GM19023 (cell line): Measurements from ENCODE around the gene GSG1.

Experiments used
- ATAC-seq: cut with Tn5 transposase; IDR thresholded peaks from one replicate; pipeline ENCODE4 v1.9.1; 2021; ENCODE audit warnings: mild to moderate bottlenecking, moderate library complexity; ENCODE audit not compliant: unreplicated experiment

GSG1 gene

DNA sequence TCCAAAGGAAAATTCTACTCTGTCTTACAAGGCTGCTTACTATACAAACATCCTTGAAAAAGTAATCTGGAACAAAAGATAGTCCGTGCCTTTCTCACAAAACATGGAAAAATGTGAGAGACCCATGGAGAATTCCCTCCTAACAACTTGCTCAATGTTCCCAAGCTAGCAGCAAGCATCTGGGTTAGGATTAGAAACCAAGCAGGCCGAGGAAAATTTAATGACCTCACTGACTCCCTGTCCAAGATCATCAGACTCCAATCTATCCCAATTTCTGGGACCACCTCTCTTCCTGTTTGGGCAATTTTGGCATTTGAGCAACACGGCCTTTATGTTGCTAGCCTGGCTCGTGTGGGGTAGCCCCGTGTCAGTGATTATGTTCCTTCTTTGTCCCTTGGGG, 18.1 kb upstream of the GSG1 start:
- no peak for ATAC-seq

DNA sequence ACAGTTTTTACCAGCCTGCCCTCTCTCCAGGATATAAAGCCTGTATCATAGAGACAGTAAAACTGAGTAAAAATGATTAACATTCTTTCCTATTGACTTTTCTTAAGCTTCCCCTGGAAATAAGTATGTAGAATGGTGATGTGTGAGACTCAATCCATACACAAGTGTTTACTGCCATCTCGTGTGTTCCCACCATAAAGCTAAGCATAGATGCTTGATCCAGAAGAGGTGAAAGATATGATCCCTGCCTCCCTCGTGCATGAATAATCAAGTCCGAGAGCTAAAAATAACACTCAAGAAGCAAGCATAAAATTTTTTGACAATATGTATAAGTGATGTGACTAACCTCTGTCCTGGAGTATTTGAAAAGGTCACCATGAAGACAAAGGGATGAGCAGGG, 16.9 kb upstream of the GSG1 start:
- ATAC-seq, result no peak

DNA sequence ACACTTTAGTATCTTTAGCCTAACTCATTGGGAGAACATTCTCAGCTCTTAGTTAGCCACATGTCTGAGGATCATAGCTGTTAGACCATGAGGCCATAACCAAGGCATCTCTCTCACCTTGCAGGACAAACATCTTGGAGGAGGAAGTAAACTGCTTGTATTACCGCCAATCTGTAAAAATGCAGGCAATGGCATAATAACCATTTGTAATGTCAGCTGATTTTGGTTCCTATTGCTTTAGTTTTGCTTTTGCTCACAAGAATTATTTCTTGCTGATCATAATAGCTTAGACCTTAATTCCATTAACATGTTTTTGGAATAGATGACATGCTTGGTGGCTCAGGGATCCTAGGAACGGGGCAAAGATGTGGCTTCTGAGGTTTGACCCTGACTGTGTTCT, 16.4 kb upstream of the GSG1 start:
- no peak for ATAC-seq

DNA sequence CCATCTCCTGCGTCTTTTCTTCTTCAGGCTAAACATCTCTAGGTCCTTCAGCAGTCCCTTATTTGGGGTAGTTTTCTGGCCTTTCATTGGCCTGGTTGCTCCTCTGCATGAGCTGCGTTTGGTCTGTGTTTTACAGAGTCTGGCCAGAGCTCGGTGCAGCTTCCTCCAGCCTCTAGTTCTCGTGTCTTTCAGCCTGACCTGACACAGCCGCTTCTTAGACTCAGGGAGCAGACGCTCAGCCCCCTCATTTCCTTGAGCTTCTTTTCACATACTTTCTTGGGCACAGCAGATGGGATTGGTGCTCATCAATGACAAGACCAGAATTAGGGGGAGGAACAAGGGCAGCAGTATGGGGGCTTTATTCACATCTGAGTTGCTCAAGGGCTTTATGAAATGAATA, 13.6 kb upstream of the GSG1 start:
- ATAC-seq, result no peak

DNA sequence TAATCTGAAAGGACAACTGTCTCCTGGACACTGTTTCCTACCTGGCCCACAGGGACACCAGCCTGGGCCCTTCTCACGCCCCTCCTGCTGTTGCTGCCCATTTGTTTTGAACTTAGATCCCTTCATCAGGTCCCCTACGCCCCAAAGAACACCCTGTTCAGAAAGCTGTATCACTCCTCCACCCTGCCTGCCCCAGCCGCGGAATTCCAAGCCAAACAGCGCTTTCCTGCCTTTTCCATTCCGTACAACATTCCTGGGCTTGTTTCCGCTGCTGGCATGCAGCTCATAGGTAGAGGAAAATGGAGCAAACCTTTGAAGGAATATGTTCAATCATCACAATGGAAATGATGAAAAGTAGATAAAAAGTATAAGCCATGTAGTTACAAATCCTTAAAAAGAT, 12.8 kb upstream of the GSG1 start:
- no peak for ATAC-seq

DNA sequence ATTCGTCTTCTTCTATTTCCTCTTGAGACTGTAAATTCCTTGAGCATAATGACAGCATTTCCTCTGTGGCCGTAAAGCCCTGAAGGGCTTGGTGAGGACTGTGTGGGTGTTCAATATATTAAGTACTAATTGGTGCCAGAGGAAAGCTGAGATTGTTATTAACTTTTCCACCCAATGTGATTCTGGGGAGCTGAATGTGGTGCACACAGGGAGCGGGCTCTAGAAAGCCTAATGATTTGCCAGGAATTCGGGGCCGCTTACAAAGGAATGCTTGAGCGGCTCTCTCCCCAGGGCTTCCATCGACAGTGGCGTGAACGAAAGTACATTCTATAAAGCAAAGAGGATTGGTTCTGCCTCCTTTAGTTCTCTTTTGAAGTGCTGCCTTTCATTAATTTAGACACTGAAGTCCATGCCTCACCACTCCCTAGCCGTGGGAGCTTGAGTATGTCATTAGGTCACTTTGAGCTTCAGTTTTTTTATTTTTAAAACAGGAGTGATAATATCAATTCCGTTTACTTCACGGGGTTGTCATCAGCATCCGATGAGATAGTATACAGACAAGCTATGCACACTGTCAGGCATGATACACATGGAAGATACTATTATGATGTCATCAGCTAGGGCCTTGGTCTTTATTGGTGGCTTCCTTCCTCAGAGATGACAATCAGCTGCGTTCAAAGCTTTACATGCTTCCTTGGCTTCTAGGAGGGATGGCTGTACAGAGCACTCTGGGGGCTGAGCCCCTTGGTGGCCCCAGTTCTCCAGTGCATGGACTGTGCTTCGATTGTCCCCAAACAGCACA, 11.0 kb upstream of the GSG1 start:
- ATAC-seq, result no peak

DNA sequence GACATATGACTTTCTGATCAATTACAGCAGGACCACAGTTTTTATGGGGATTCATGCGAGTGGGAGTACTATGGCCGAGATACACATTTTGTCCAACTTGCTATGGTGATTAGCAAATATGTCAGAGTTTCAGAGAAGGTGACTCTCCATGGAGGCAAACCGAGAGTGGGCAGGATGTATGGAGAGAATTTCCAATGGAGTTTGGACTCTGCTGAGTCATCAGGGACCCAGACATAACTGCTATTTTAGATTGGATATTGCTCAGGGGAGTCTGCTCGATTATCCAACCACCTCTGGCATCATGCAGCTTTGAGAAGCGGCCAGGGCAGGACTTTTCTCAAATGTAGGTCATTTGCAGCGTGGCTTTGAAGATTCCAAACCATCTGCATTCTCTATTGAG, 9.5 kb upstream of the GSG1 start:
- no peak for ATAC-seq

DNA sequence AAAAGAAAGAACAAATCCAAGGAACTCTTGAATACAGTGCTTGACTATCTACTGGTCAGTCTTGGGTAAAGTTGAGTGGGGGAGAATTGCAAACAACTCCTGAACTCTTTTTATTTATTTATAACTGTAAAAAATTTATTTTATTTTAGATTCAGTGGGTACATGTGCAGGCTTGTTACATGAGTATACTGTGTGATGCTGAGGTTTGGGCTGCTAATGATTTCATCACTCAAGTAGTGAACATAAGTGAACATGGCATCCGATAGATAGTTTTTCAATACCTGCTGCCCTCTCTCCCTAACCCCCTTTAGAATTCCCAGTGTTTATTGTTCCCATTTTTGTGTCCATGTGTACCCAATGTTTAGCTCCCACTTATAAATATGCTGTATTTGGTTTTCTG, 3.2 kb upstream of the GSG1 start:
- no peak for ATAC-seq

DNA sequence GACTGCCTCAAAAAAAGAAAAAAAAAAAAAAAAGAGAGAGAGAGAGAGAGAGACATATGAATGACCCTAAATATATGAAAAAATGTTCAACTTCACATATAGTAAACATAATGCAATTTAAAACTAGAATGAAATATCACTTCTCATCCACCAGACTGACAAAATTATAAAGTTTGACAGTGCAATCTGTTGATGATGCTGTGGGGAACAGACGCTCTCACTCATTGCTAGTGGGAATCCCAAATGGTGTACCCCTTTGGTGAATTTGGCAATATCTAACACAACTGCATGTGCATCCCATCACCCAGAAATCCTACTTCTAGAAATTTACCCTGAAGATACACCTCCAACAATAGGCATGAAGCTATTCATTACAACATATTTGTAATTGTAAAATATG, 2.3 kb upstream of the GSG1 start:
- no peak for ATAC-seq

DNA sequence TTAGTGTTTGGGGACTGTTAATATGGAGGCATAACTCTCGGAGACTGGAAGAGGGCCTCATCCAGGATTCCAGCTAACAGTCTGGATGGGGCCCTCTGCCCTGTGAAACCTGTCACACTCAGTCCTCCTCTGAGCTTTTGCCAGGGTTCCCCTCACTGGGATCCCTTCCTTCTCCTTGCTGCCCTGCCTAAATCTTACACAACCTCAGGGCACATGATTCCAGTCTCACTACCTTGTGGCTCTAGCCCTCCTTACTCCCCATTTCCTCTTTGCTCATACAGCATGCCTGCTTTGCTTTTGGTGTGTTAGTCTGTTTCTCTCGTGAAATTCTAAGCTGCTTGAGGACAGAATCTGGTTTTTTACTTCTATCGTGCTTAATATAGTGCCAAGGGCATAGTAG, 942 bp upstream of the GSG1 start:
- ATAC-seq, result no peak

DNA sequence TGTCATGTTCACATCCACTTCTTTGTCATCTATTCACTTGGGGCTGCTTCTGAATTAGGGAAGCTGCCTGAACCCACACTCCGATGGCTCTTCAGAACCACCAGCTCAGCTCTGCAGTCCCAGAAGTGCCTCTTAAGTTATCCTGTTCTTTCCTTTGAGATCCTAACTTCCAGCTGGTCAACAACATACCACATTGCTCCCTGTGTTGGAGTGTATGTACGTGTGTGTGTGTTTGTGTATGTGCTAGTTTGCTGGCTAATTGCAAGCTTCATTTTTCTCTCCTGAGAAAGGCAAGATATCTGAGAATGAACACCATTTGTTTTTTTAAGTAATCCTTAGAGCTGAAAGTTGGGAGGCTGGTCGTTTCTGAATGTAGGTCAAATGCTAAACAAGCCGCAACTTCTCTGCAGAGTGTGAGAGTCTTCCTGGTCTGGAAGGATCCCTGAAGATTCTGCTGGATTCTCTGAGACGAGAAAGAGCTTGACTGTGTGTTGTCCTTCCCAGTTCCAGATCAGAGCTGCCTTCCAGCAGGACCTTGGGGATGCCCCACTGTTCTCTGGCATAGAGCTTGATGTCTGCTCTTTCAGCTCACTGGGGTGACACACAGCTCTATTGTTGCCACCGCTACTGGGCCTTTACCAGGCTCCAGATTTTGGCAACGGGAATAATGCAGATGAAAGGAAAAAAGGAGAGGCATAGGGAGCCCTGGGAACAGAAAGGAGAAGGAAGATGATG, 839 bp downstream of the GSG1 start:
- ATAC-seq, result no peak

DNA sequence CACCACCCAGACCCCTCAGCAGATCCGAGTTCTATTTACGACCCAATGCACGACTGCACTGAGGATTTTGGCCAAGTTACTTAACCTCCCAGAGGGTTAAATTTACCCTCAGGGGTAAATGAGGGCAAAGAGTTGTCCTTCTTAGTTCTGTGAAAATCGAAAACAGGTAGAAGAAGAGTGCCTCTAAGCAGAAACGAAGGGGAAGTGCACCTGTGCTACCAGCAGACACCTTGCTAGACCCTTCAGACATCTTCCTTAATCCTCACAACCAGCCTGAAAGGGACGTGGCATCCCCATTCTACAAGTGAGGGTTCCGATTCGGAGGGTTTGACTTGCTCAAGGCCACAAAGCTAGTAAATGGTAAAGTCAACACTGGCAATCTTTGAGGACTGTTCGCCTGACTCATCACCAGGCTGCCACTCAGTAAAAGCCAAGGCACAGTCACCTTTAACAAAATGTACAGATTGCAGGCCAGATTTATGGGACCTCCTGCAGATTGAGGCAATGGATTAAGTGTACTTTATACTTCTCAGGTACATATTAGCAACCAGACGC, 1.6 kb downstream of the GSG1 start:
- no peak for ATAC-seq

DNA sequence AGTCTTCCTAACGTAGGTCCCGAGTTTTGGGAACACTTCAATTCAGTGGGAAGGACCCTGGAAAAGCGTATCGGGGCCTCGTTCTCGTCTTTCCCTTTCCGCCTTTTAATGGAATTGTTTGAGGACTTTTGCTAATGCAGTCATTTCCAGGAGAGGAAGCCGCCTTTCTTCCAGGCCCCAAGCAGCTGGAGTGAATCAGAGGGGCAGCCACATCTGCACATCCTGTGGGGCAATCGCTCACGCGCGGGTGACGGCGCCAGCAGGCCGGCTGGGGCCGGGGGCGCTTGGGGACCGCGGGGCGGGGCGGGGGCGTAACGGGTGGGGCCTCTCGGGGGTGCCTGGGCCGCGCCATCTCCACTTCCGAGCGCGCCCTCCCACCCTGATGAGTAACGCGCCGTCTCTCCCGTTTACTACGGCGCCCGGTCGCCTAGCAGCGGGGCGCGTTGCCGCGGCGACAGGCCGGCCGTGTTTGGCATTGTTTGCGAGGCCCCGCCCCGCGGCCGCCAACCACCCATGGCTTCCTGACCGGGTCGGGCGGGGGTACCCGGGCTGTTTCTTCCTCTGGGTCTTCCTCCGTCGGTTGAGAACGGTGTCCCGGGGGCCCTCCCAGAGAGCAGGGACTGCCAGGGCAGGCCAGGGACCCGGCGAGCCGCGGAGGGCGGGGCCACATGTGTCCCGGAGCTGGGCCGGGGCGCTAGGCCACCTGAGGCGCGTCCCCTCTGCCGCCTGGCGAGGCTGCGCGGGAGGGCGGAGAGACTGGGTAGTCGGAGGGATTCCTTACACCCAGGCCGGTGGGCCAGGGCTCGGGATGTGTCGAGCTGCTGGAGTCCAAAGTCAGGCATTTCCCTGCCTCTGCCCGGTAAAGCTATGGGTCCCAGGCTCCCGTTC, 2.3 kb downstream of the GSG1 start:
- peak; percentile 94 for ATAC-seq

DNA sequence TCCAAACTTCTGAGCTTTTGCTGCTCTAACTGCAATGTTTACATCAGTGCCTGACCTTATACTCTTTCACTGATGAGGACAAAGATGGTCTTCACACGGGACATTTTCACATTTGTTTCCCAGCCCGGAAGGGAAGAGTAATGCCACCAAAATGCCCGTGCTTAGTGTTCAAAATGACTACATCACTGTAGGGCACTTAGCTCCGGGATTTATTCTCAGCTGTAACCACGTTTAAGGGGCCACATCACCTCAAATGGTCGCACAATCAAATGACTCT, 2.9 kb downstream of the GSG1 start:
- no peak for ATAC-seq

DNA sequence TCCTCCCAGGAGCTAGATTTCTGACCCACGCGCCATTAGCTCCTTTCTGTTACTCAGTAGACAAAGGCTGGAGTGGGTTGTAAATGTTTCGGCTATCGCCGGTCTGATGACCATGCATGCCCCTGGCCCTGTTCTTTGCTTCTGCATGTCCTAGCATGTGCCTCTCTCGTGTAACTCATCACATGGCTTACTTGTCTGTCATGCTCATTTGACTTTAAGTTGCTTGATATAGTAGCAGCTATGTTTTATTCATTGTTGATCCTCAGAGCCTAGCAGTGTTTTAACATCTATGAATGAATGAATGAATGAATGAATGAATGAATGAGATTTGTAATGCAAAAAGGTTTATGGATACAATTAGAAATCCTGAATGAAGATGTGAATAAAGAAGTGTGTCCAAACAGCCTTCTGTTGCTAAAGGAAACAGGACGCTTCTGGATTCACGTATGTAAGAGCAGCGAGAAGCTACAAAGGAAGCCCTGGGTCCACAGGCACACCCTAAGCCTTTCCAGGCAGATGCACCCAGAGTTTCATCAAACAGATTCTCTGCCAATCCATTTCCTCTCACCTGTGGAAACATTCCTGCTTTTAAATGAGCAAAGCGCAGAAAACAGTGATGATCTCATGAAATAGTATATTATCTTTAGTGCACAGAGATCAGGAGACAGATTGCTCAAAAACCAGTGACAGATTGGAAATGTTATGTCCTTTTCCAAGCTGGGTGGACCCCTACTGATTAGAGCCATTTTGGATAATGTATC, 3.4 kb downstream of the GSG1 start:
- ATAC-seq, result no peak

DNA sequence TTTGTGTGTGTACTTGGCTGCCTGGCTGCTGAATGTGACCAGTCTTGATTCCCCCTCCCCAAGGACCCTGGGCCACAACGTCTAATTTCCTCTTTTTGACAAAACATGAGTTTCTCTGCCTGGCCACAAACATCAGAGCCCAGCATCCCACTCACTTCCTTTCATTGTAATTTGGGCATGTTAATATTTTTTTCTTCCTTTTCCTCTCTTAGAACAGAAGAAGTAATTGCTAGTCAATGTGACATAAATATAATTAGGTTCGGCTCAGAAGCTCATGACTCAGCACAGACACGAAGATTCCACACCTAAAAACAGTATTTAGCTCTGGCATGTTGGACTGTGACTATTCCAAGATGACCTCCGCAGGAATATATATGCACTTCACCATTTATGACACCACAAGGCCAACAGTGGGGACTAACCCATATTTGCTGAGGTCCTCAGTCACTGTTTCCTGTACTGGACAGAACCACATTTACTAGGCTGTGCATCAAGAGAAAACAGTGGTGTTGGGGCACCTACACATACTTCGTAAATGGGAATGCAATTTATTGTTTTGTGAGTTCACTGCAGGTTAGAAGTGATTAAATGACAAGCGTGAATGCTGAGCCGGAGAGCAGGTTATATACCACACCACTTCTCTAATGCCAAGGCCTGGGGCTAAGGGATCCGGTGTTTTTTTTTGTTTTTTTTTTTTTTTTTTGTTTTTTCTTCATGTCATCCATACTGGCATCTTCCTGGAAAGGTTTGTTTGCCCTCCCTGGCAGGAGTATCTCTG, 4.2 kb downstream of the GSG1 start:
- no peak for ATAC-seq

DNA sequence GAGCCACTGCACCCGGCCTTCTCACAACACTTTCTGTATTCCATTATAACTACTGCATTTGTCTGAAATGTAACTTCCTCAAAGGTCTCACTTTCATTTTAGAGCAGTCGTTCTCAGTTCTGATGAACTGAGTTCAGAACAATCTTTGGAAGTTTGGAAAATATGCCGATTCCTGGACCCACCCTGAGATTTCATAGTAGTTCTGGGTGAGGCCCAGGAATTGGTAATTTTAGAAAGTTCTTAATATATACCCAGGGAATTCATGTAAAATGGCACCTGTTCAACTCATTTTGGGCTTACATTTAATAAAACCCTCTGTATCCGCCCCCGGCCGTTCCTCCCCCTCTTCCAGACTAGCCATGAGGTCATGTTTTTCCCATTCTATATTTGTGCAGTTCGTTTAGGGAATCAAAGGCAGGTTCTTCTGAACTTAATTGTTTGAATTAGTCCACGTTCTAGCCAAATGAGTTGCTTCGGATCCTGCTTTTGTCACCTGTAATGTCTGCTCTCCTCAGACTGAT, 5.9 kb downstream of the GSG1 start:
- no peak for ATAC-seq

DNA sequence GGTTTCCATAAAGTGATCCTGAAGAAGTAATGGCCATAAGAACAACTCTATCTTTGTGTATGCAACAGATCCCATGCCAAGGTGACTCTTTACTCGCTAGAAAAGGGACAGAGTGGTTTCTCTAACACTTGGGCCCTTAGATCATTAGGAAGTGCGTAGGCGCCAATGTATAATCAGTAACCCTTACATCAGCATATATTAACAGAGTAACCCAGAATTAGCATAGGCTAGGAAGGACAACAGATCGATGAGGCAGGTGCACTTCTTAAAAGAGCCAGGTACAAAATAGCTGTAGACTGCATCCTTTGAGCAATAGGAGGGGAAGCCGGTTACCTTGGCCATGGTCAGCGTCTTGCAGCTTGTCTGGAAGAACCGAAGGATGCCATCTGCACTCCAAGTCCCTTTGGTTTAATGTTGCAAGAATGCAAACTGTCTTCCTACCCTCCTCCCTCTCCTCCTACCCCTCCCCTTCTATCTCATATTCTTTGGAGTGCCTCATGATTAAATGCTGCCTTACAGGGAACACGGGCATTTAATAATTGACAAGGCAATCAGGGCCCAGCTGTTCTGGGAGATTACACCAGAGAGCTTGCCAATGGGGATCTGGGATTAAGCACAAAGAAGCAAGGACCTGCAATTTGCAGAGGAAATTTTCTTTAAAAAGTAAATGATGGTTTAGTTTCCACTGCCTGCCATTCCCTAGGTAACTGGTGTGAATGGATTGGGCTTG, 8.0 kb downstream of the GSG1 start:
- no peak for ATAC-seq

DNA sequence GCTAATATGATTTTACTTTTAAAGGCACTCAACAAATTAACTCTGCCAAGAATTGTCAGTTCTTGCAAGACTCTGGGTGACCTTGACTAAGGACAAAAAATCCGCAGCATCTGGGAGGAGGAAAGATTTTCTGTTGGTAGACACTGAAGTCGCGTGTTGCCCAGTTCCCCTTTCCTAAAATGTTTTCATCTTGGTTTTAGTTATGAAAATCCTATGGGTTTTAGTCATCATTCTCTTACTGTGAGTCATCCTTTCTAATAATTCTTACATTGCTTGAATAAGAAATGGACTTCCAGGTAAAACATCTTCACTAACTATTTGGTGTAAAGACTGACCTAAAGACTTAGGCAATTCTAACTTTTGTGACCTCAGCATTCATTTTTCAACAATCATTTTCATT, 9.1 kb downstream of the GSG1 start:
- ATAC-seq, result no peak
